GM19025 (cell line): ENCODE measurements around the gene CAMSAP1.

Experiments
- ATAC-seq: cut with Tn5 transposase; IDR thresholded peaks from one replicate; pipeline ENCODE4 v1.9.1; 2021; ENCODE audit warnings: mild to moderate bottlenecking, low read depth, moderate library complexity; ENCODE audit not compliant: unreplicated experiment

The CAMSAP1 gene

DNA sequence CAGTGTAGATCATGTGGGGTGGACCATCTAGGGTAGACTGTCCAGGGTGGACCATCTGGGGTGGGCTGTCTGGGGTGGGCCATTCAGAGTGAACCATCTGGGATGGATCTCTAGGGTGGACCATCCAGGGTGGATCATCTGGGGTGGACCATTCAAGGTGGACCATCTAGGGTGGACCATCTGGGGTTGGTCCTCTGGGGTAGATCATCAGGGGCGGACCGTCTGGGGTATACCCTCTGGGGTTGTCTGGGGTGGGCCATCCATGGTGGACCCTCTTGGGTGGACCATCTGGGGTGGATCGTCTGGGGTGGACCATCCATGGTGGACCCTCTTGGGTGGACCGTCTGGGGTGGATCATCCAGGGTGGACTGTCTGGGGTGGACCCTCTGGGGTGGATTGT is 141.1 kb downstream of the CAMSAP1 start:
- no peak for ATAC-seq

- ATAC-seq: no peak
These were observed 141.9 kb downstream of the CAMSAP1 start for GRCh38 chr9:135765416-135765815.

DNA sequence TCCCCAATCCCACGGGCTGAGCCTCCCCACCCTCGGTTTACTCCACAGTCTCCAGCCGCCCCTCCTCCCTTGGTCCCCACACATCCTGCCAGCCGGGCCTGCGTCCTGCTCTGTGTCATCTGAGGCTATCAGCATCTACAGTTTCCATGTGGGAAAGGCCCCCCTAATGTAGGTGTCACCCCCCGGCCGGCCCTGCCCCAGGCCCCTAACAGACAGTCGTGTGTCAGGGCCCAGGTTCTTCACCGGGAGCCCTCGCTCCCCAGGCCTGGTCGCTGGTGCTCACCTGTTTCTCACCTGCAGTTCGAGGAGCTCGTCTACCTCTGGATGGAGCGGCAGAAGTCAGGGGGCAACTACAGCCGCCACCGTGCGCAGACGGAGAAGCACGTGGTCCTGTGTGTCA is 142.6 kb downstream of the CAMSAP1 start:
- ATAC-seq: no peak

DNA sequence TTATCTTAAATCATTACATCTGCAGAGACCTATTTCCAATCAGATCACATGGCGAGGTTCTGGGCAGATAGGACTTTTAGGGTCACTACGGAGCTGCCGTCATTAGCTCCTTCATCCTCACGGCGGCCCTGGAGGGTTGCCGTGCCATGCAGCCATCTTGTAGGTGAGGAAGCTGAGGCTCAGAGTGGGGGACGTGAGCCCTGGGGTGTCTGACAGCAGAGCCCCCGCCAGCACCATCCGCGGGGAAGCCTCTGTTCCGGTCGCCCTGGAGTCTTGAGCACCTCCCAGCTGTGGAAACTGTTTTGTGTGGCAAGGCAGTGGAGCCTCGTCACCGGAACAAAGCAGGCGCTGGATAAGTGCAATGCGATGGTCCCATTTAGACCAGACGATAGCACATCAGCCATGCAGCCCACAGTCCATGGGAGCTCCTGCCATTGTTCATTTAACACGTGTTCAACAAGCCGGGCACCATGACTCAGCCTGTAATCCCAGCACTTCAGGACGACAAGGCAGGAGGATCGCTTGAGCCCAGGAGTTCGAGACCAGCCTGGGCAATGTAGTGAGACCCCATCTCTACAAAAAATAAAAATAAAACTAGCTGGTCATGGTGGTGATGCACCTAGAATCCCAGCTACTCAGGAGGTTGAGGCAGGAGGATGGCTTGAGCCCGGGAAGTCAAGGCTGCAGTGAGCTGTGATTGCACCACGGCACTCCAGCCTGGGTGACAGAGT is 143.5 kb downstream of the CAMSAP1 start:
- ATAC-seq: no peak

GRCh38 chr9:135762921-135763320 is 144.4 kb downstream of the CAMSAP1 start:
- no peak for ATAC-seq

- no peak for ATAC-seq
These were observed 145.5 kb downstream of the CAMSAP1 start for GRCh38 chr9:135761845-135762168.

DNA sequence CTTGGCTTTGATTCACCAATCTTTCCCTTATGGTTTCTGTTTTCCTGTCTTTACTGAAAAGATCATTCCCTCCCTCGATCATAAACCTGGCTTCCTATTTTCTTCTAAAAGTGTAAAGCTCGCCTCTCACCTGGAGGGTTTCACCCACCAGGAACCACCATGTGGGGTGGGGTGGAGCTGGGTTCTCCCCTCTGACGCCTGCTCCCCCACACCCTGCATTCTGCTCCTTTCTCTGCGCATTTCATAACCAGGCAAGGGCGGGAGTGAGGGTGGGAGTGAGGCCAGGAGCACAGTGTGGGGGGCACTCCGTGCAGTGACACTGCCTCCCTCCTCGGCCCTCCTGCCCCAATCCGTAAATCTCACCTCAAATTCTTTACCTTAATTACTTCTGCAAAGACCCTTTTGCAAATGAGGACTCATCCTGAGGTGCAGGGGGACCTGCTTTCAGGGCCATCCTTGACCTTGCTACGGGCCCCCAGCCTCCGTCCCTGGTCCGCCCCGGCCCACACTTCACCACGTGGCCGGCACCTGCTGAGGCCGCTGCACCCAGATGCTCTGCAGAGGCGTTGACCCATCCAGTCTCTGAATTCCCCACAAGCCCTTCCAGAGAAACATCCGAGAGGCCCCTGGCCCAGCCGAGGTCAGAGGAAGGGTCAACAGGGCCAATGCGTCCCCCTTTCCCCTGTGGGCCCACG is 146.0 kb downstream of the CAMSAP1 start:
- ATAC-seq: no peak

DNA sequence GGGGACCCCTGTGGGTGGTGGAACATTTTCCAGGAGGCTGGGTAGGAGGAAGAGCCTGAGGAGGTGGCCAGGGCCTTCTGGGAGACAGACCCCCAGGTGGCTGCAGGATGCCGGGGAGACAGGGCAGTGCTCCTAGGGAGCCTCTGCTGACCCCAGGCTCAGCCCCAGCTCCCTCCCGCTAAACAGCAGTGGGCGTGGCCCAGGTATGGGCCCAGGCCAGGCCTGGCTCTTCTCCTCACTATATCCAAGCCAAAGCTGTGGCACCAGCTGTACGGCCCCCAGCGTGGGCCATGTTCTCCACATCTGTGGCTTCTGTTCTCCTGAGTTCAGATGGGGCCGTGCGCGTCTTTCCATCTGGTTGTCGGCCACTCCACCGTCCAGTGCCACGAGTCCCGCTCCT is 146.9 kb downstream of the CAMSAP1 start:
- ATAC-seq: no peak

DNA sequence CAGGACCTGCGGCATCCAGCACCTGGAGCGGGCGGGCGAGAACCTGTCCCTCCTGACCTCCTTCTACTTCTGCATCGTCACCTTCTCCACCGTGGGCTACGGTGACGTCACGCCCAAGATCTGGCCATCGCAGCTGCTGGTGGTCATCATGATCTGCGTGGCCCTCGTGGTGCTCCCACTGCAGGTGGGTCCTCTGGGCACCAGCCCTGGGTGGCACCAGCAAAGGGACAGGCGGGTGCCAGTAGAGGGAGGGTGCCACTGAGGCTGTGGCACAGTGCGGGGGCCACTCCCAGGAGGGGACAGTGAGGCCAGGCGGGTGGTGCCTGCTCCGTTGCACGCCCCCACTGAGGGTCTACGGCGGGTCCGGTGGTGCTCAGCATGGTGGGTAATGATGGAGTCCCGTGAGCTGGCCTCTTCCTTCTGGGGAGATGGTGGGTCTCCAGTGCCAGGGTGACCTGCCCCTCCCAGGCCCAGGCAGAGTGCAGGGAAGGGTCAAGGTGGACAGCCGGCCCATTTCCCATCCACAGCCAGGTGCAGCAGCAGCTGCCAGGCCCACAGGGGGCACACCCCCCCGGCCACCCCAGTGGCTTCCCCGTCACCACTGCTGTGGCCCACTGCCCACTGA is 147.6 kb downstream of the CAMSAP1 start:
- ATAC-seq: no peak

- no peak for ATAC-seq
These were observed 148.5 kb downstream of the CAMSAP1 start for GRCh38 chr9:135758870-135759269.
